ENCODE results near the gene CDIP1.

CDIP1 gene

GRCh38 chr16:4486126-4486893, 52.3 kb downstream of the CDIP1 start:
- no peak for DNase-seq

DNA sequence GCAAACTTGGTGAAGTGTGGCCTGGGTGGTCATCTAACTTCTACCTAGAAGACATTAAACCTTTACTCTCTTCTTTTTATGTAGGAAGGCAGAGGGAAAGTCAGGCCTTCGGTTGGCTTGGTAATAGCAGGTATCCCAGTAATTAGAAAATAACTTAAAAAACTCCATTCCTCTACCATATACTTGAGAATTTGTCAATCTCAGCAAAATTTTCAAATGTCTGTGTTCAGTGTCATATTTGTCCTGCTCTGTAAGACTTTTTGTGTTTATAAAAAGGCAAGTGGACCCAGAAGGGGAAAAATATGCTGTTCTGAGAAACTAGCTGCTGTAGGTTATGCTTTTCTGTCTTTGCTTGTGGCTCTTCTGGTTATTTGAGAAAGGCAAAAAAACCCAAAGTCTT, 56.6 kb downstream of the CDIP1 start:
- no peak for DNase-seq

DNA sequence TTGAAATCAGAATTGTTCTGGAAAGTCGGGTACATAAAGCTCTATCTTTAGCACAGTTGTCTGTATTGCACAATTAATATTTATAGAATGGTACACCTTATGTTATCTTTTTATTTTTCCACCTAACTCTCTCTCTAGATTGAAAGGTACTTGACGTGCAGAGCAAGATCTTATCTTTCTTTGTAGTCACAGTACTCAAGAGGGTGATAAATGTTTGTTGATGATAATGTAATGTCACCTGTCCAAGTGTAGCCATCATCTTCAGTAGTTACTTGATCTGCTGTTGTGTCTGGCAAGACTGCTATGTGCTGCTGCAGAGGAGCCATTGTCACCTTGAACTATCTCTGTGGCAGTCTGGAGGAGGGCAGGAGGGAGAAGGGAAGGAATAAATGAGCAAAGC, 57.0 kb downstream of the CDIP1 start:
- DNase-seq = no peak

DNA sequence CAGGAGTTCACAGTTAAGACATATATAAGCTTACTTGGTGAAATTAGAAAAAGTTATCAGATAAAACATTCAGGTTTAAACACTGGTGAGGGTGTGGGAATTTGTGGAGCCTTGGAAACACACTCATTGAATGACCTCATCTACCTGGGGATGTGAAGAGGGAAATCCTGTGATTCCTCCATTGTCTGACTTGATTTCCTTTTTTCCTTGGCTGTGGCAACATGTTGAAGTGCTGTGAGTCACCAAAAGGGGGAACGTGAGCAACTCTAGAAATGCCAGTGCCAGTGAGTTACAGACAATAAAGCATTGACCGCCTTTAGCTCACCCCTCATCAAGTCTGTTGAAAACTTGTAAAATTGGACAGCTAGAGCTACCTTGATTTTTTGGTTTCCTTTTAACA, 60.6 kb downstream of the CDIP1 start:
- no peak for DNase-seq

DNA sequence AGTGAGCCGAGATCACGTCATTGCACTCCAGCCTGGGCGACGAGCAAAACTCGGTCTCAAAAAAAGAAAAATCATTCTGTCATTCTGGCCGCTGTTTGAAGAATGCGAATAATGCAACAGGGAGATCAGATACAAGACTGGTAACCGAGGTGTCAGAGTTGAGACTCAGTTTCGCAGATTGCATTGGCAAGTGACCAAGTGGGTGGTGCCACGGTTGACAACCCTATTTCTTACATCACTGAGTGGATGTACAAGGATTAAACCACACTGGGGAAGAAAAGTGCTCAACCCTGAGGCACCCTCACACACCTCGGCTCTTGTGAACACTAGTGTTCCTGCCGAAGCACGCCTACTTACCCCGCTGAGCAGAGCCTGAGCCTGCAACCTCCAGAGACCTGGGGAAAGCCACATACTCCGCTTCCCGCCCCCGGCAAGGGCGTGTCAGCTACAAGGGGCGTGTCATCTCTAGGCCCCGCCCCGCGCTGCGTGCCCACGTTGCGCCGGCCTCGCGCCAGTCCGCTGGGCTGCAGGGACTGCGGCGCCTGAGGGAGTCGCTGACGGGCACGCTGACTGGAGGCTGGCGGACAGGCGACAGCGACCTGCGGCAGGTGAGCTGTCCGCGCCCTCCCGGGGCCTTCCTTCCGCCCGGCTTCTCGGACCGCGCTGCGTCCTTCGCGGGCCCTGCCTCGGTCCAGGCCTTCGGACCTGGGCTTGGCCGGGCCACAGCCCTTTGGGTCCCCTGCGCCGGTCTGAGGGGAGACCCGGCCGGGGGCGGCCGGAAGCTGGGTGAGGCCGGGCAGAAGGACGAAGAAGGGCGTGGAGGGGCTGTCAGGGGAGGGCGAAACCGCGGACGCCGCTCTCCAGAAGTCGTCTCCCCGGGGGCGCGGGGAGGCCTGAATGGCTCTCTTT, 62.4 kb downstream of the CDIP1 start, which contains the start of gene HMOX2:
Gene HMOX2 (plus strand): TSS at position 519 of the 909 bp plus-strand sequence. CDS start 29,127 bp downstream, outside the sequence.
- DNase-seq = peak; percentile 93 to 94

DNA sequence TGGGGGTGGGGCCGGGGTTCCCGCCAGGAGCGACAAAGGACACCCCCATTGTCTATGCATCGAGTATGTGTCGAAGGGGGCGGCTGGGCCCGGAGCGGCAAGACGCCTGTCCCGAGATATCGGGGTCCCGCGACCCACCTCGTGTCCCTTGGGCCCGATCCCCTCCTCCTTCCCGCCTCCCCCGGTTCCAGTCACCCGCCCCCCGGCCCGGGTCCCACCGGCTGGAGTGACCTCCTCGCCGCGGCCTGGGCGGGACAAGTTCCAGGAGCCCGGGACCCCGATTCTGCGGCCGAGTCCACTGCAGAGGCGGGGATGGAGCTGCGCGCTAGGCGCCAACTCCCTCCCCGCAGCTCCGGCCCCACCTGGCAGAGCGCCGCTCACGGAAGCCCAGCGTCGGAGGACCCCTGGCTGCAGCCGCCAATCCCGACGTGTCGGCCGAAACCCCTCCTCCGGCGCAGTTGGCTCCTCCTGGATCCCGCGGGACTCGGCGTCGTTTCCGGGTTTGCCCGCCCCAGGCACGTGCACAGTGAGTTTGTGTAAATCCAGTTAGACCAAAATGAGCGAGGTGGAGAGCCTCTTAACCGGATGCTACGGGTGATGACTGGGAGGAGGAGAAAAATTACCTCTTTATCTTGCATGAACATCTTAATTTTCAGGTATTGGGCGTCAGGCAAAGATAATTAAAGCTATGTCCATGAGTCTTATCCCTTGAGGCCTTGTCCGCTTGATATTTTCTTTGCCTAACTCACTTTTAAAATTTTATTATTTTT, 64.2 kb downstream of the CDIP1 start, which contains the start of gene NMRAL1:
Gene NMRAL1 (minus strand): TSS at position 434 of the 770 bp plus-strand sequence. CDS start 493 bp downstream, outside the sequence.
- peak; percentile 76 to 78 for DNase-seq

GRCh38 chr16:4472880-4473279, 65.7 kb downstream of the CDIP1 start:
- DNase-seq = no peak

- no peak for DNase-seq
These were observed 66.7 kb downstream of the CDIP1 start for GRCh38 chr16:4471869-4472268.

DNA sequence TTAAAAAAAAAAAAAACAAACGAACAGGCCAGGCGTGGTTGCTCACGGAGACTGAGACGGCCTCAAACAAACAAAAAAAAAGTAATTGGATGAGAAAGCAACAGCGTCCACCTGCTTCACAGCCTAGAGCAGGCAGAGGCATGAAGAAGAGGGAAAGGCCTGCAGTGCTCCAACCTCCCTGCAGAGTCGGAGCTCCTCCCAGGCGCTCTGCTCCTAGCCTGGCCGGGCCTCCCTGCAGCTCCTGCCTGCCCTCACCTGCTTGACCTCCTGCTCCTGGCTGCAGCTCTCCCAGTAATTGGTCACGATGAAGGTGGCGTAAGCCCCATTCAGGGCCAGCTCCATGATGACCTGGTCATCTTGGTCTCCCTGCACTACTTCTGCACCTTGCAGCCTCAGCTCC, 69.6 kb downstream of the CDIP1 start:
- no peak for DNase-seq

- DNase-seq = no peak
These were observed 70.7 kb downstream of the CDIP1 start for GRCh38 chr16:4467916-4468315.

DNA sequence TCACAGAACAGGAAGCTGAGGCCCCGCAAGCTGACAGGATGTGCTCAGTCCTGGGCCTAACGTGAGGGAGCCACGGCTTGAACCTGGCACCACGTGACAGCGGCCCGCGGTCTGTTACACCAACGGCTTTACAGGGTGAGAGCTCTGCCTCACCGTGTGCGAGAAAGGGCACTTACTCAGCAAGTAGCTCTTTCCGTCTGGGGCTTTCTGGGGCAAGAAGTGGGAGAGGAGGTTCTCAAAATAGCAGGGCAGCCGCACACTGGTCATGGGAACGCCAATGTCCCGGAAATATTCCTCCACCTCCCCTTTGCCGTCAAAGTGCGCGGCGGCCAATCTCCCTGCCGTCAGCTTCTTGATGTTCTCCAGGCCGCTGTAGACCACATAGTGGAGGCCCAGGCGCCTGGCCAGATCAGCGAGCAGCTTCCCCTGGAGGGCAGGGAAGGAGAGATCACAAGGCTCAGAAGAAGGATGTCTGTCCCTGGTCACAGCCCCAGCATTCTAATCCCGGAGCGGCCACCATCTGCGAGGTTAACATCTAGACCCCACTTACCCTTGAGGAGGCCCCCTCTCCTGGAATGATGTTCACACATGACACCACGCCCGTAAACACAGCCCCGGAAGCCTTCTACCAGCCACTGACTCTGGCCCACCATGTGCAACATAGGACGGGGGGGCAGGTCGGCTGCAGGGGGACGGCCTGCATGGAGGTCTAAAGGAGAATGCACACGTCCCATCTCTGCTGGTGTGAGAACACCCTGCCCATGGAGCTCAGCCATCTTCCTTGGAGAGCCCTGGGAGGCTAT, 72.4 kb downstream of the CDIP1 start:
- DNase-seq = peak; percentile 23 to 44

- DNase-seq = no peak
These were observed 74.9 kb downstream of the CDIP1 start for GRCh38 chr16:4463522-4464163.

DNA sequence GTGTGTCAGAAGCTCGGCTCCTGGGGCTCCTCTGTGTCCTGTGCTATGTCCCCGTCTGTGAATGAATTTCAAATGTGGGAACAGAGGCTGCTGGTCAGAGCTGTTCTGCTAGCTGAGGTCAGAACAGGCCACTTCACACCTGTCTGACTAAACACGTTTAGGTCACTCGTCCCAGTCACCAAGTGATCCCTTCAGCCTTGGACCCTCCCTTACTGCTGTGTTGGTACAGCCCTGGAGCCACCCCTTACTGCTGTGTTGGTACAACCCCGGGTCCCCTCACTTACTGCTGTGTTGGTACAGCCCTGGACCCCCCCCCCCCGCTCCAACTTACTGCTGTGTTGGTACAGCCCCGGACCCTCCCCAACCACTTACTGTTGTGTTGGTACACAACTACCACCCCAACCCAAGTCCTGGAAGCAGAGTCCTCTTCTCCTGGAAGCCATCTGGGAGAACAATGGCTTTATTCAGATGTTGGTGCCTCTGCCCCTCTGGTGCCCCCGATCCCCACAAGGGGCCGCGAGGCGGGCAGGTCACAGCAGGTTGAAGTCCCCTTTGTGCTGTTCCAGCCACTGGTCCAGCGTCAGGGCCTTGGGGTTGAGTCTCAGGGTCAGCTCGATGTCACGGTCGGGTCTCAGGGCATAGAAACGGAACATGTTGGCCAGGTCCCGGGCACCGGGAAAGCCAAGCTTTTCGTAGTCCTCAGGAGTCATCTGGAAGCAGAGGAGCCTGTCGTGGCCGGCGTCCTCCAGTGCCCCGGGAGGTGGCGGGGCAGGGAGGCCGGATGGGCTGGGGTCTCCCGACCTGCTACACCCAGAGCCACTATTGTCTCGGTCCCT, 77.1 kb downstream of the CDIP1 start:
- DNase-seq = no peak

DNA sequence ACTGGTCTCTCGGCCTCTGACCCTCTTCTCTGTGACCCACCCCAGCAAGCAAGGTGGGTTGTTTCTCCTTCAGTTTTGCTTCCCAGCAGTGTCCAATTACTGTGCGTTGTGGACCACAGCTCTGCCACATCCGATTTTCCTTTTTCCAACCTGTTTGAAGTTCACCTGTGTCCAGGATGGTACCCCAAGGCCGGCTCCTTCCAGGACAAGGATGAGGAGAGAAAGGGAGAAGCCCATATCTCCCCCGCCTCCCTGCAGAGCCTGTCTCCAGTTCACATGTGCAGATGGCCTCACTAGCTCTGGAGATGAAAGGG, 77.7 kb downstream of the CDIP1 start:
- DNase-seq = no peak

All from stimulated activated CD4-positive, alpha-beta T cell treated with anti-CD3 and anti-CD28 coated beads, Interleukin-4, amount 100 ng/mL, for 4 hours (primary cell).